Muscle of leg (tissue), 11 donors: ENCODE measurements around the gene SETBP1. TPM values are rescaled to one million over a fixed set of nuclear protein-coding genes. Genes with fewer than 3 reads are reported as not detected.

ENCODE experiments used
- DNase-seq: peaks from one replicate; pipeline ENCODE4 v3.0.0; 2013
- H3K27ac ChIP-seq: one replicate; pipeline ENCODE4 v1.5.1; 2013; ENCODE audit warnings: mild to moderate bottlenecking, low read length, control low read depth
- H3K27me3 ChIP-seq: one replicate; pipeline ENCODE4 v1.6.1; 2013; ENCODE audit warnings: low read length; ENCODE audit not compliant: control insufficient read depth, insufficient read depth
- H3K36me3 ChIP-seq: one replicate; pipeline ENCODE4 v1.6.1; 2013; ENCODE audit warnings: low read length; ENCODE audit not compliant: control insufficient read depth, insufficient read depth
- H3K4me1 ChIP-seq: one replicate; pipeline ENCODE4 v1.6.1; 2013; ENCODE audit warnings: low read length; ENCODE audit not compliant: control insufficient read depth, insufficient read depth
- H3K4me3 ChIP-seq: one replicate; pipeline ENCODE4 v1.5.1; 2013; ENCODE audit warnings: low read length, control low read depth
- H3K9me3 ChIP-seq: replicated peaks from 2 replicates; pipeline ENCODE4 v1.6.1; 2013; ENCODE audit warnings: low read depth, low read length; ENCODE audit not compliant: control insufficient read depth
- WGBS: methylation state at CpG from one replicate; pipeline ENCODE4 v1.1.5; 2013; ENCODE audit warnings: missing lambda C conversion rate; ENCODE audit not compliant: insufficient coverage; 5-methylcytosine and 5-hydroxymethylcytosine counted together
- polyA plus RNA-seq, 8 donors: library from polyadenylated mRNA; unstranded; fragments of 120-200 nt; gene quantifications; one replicate each; pipeline versions ENCODE4 v1.2.1 to v1.2.3, GENCODE V29; 2013; ENCODE audit warnings: inconsistent platforms in 1 of 8, low replicate concordance in 1 of 8; ENCODE audit not compliant: insufficient read length in 8 of 8, insufficient read depth in 1 of 8
- total RNA-seq: library from RNA; stranded (reverse); fragments of 120-200 nt; gene quantifications from one replicate; pipeline ENCODE4 v1.2.4, GENCODE V29; 2013

SETBP1 gene
- total and polyA plus RNA-seq, 9 donors: 11.0 to 20.5 (median 16.8) TPM

GRCh38 chr18:45085916-45086624 lies 405.4 kb downstream of the SETBP1 start:
- no peaks in the 10 kb centered on the region for H3K36me3 ChIP-seq
- DNase-seq: no peak
- 65% methylated on average over 2 of the region's 5 CpGs for WGBS

GRCh38 chr18:45086777-45087176 lies 406.1 kb downstream of the SETBP1 start:
- no peaks in the 10 kb centered on the region for H3K36me3 ChIP-seq
- WGBS: no CpG with 5 or more reads among the region's 3 CpGs
- no peak overlapping the region for H3K27ac ChIP-seq
- H3K4me1 ChIP-seq: peaks cover 2% of the 10 kb centered on the region
- H3K27me3 ChIP-seq: no peaks in the 10 kb centered on the region
- DNase-seq: no peak
- H3K9me3 ChIP-seq: no peaks in the 10 kb centered on the region
- H3K4me3 ChIP-seq: no peak overlapping the region

More at GRCh38 chr18:45085916-45086624, 405.4 kb downstream of the SETBP1 start:
- no peaks in the 10 kb centered on the region for H3K9me3 ChIP-seq
- no peak overlapping the region for H3K27ac ChIP-seq
- H3K27me3 ChIP-seq: no peaks in the 10 kb centered on the region
- H3K4me3 ChIP-seq: no peak overlapping the region
- peaks cover 2% of the 10 kb centered on the region for H3K4me1 ChIP-seq

- H3K9me3 ChIP-seq: no peaks in the 10 kb centered on the region
- no peaks in the 10 kb centered on the region for H3K4me1 ChIP-seq
- no peak for DNase-seq
- no peaks in the 10 kb centered on the region for H3K27me3 ChIP-seq
- WGBS: no CpG with 5 or more reads among the region's 7 CpGs
- no peak overlapping the region for H3K4me3 ChIP-seq
- H3K27ac ChIP-seq: no peak overlapping the region
- H3K36me3 ChIP-seq: no peaks in the 10 kb centered on the region
Measured at GRCh38 chr18:45090526-45091140, 409.9 kb downstream of the SETBP1 start.

GRCh38 chr18:45100321-45101105 lies 419.8 kb downstream of the SETBP1 start:
- Histone ChIP-seq H3K9me3 (no peaks in the 10 kb centered on the region), H3K27ac (no peak overlapping the region), H3K36me3 (no peaks in the 10 kb centered on the region), H3K4me3 (no peak overlapping the region), H3K27me3 (no peaks in the 10 kb centered on the region), H3K4me1 (no peaks in the 10 kb centered on the region)
- peak; percentile 63 for DNase-seq
- no CpG with 5 or more reads among the region's 4 CpGs for WGBS

- Histone ChIP-seq H3K9me3 (no peaks in the 10 kb centered on the region), H3K36me3 (no peaks in the 10 kb centered on the region), H3K4me1 (no peaks in the 10 kb centered on the region), H3K4me3 (no peak overlapping the region), H3K27ac (no peak overlapping the region), H3K27me3 (no peaks in the 10 kb centered on the region)
- DNase-seq: no peak
- no CpG with 5 or more reads among the region's 3 CpGs for WGBS
Measured at GRCh38 chr18:45102126-45102525, 421.4 kb downstream of the SETBP1 start.

GRCh38 chr18:45102863-45103262 lies 422.2 kb downstream of the SETBP1 start:
- H3K4me1 ChIP-seq: no peaks in the 10 kb centered on the region
- no peak overlapping the region for H3K27ac ChIP-seq
- WGBS: 83% methylated on average over 1 of the region's 6 CpGs
- H3K9me3 ChIP-seq: no peaks in the 10 kb centered on the region
- no peak overlapping the region for H3K4me3 ChIP-seq
- H3K36me3 ChIP-seq: no peaks in the 10 kb centered on the region
- H3K27me3 ChIP-seq: no peaks in the 10 kb centered on the region
- DNase-seq: no peak

- H3K4me1 ChIP-seq: no peaks in the 10 kb centered on the region
- no peaks in the 10 kb centered on the region for H3K27me3 ChIP-seq
- H3K9me3 ChIP-seq: no peaks in the 10 kb centered on the region
- H3K4me3 ChIP-seq: no peak overlapping the region
- WGBS: 100% methylated on average over 1 of the region's 5 CpGs
- H3K27ac ChIP-seq: no peak overlapping the region
- no peaks in the 10 kb centered on the region for H3K36me3 ChIP-seq
- no peak for DNase-seq
Measured at GRCh38 chr18:45103319-45104048, 422.8 kb downstream of the SETBP1 start.

- H3K9me3 ChIP-seq: no peaks in the 10 kb centered on the region
- WGBS: no CpG with 5 or more reads among the region's 1 CpG
- H3K27me3 ChIP-seq: no peaks in the 10 kb centered on the region
- no peak overlapping the region for H3K4me3 ChIP-seq
- DNase-seq: no peak
- H3K27ac ChIP-seq: no peak overlapping the region
- H3K36me3 ChIP-seq: no peaks in the 10 kb centered on the region
- H3K4me1 ChIP-seq: no peaks in the 10 kb centered on the region
Measured at GRCh38 chr18:45104049-45104395, 423.3 kb downstream of the SETBP1 start.

- peak; percentile 63 for DNase-seq
- H3K4me1 ChIP-seq: no peaks in the 10 kb centered on the region
- WGBS: 71% methylated on average over 1 of the region's 2 CpGs
Measured at GRCh38 chr18:45106331-45106774, 425.7 kb downstream of the SETBP1 start.

GRCh38 chr18:45107425-45107824 lies 426.7 kb downstream of the SETBP1 start:
- no peak overlapping the region for H3K4me3 ChIP-seq
- no peaks in the 10 kb centered on the region for H3K27me3 ChIP-seq
- 100% methylated on average over 1 of the region's 1 CpG for WGBS
- no peaks in the 10 kb centered on the region for H3K4me1 ChIP-seq
- no peak for DNase-seq
- H3K27ac ChIP-seq: no peak overlapping the region
- no peaks in the 10 kb centered on the region for H3K9me3 ChIP-seq
- no peaks in the 10 kb centered on the region for H3K36me3 ChIP-seq

More at GRCh38 chr18:45106331-45106774, 425.7 kb downstream of the SETBP1 start:
- Histone ChIP-seq H3K36me3 (no peaks in the 10 kb centered on the region), H3K4me3 (no peak overlapping the region), H3K9me3 (no peaks in the 10 kb centered on the region), H3K27me3 (no peaks in the 10 kb centered on the region), H3K27ac (no peak overlapping the region)
